T-helper 2 cell treated with Interferon-gamma antibody and Interleukin-4, amounts not matched to agents 100 ng/mL and 5 ng/mL, for 36 hours (primary cell): ENCODE results near the gene RAP1GAP2. TPM values are rescaled to one million over a fixed set of nuclear protein-coding genes. Genes with fewer than 3 reads are reported as not detected.
"Not testable (repeated sequence)": the region's sequence is repeated elsewhere in the genome, so short reads cannot be mapped to it uniquely, and the experiment has no call there.

ENCODE experiments used
- intact Hi-C: fragments of 100-400 bp; cut with micrococcal nuclease; formaldehyde crosslinking; loops from one replicate; pipeline ENCODE4 v1.15.1; 2023
- total RNA-seq: library from RNA; stranded (reverse); gene quantifications from 2 replicates; pipeline ENCODE4 v1.2.3, GENCODE V29; 2022

The RAP1GAP2 gene
- total RNA-seq, 1 donor from 2014 or later, result 48.5 TPM

- intact Hi-C loops, result not testable (repeated sequence)
Measured at GRCh38 chr17:2991396-2992180, 195.3 kb downstream of the RAP1GAP2 start.

GRCh38 chr17:2994441-2994840, 198.2 kb downstream of the RAP1GAP2 start:
- intact Hi-C loops, result no loop called here

- intact Hi-C loops, result no loop called here
Measured at GRCh38 chr17:2995377-2995776, 199.1 kb downstream of the RAP1GAP2 start.

GRCh38 chr17:2995886-2996809, 199.9 kb downstream of the RAP1GAP2 start:
- intact Hi-C loops, result no loop called here

GRCh38 chr17:2996810-2997670, 200.8 kb downstream of the RAP1GAP2 start:
- intact Hi-C loops, result no loop called here

- intact Hi-C loops, result not testable (repeated sequence)
Measured at GRCh38 chr17:2998469-2998901, 202.2 kb downstream of the RAP1GAP2 start.

- intact Hi-C loops, result no loop called here
Measured at GRCh38 chr17:3002538-3003295, 206.5 kb downstream of the RAP1GAP2 start.

GRCh38 chr17:3003296-3004149, 207.3 kb downstream of the RAP1GAP2 start:
- intact Hi-C loops, result no loop called here

GRCh38 chr17:3004150-3004801, 208.0 kb downstream of the RAP1GAP2 start:
- intact Hi-C loops, result no loop called here

GRCh38 chr17:3004925-3005324, 208.7 kb downstream of the RAP1GAP2 start:
- intact Hi-C loops, result no loop called here

GRCh38 chr17:3005696-3006095, 209.5 kb downstream of the RAP1GAP2 start:
- intact Hi-C loops, result no loop called here

GRCh38 chr17:3006801-3007200, 210.6 kb downstream of the RAP1GAP2 start:
- intact Hi-C loops, result no loop called here

- intact Hi-C loops, result no loop called here
Measured at GRCh38 chr17:3007651-3008121, 211.4 kb downstream of the RAP1GAP2 start.

- intact Hi-C loops, result no loop called here
Measured at GRCh38 chr17:3008336-3009288, 212.4 kb downstream of the RAP1GAP2 start.

GRCh38 chr17:3009411-3009920, 213.2 kb downstream of the RAP1GAP2 start:
- intact Hi-C loops, result no loop called here

GRCh38 chr17:3011891-3012290, 215.7 kb downstream of the RAP1GAP2 start:
- intact Hi-C loops, result no loop called here

- intact Hi-C loops, result no loop called here
Measured at GRCh38 chr17:3012926-3013581, 216.8 kb downstream of the RAP1GAP2 start.
